ENCODE results near the gene LRRN2. TPM values are rescaled to one million over a fixed set of nuclear protein-coding genes. Genes with fewer than 3 reads are reported as not detected.
"Not testable (repeated sequence)": the region's sequence is repeated elsewhere in the genome, so short reads cannot be mapped to it uniquely, and the experiment has no call there.

Gene LRRN2
- total and polyA plus RNA-seq, 2 donors = 0.66 to 3.0 TPM

- no peak overlapping the region for H3K4me3 ChIP-seq (ENCODE audit: low read length in 2 of 2)
- H3K9me3 ChIP-seq (ENCODE audit: control insufficient read depth in 2 of 2, insufficient read depth in 1 of 2, low read length in 1 of 2) = peaks cover 0 to 7% of the 10 kb centered on the region in 2 donors
- 94% methylated on average over 3 of the region's 3 CpGs for whole genome bisulfite sequencing
Measured at GRCh38 chr1:204701229-204701628, 15.7 kb upstream of the LRRN2 start.

GRCh38 chr1:204697893-204698292 lies 12.4 kb upstream of the LRRN2 start:
- H3K27me3 ChIP-seq (ENCODE audit: control insufficient read depth in 2 of 2, insufficient read depth in 1 of 2, low read length in 1 of 2) = peaks cover 0 to 3% of the 10 kb centered on the region in 2 donors
- DNase-seq (ENCODE audit: low read depth in 6 of 9, low spot score in 9 of 9) = no peak
- no peak overlapping the region for H3K27ac ChIP-seq (ENCODE audit: low read depth in 1 of 2, low read length in 1 of 2)
- H3K9me3 ChIP-seq (ENCODE audit: control insufficient read depth in 2 of 2, insufficient read depth in 1 of 2, low read length in 1 of 2) = peaks cover 0 to 5% of the 10 kb centered on the region in 2 donors
- no peak overlapping the region for H3K4me3 ChIP-seq (ENCODE audit: low read length in 2 of 2)
- 94% methylated on average over 5 of the region's 5 CpGs for WGBS
- H3K4me1 ChIP-seq (ENCODE audit: control insufficient read depth in 2 of 2, insufficient read depth in 2 of 2, low read length in 2 of 2) = peaks cover 0 to 8% of the 10 kb centered on the region in 2 donors
- no peaks in the 10 kb centered on the region for H3K36me3 ChIP-seq (ENCODE audit: control insufficient read depth in 2 of 2, insufficient read depth in 2 of 2, low read length in 1 of 2)

More at GRCh38 chr1:204701229-204701628, 15.7 kb upstream of the LRRN2 start:
- no peaks in the 10 kb centered on the region for H3K36me3 ChIP-seq (ENCODE audit: control insufficient read depth in 2 of 2, insufficient read depth in 2 of 2, low read length in 1 of 2)
- DNase-seq (ENCODE audit: low read depth in 6 of 9, low spot score in 9 of 9) = no peak
- no peak overlapping the region for H3K27ac ChIP-seq (ENCODE audit: low read depth in 1 of 2, low read length in 1 of 2)
- no peaks in the 10 kb centered on the region for H3K27me3 ChIP-seq (ENCODE audit: control insufficient read depth in 2 of 2, insufficient read depth in 1 of 2, low read length in 1 of 2)
- H3K4me1 ChIP-seq (ENCODE audit: control insufficient read depth in 2 of 2, insufficient read depth in 2 of 2, low read length in 2 of 2) = peaks cover 9 to 22% of the 10 kb centered on the region in 2 donors

GRCh38 chr1:204696606-204697005 lies 11.1 kb upstream of the LRRN2 start:
- Histone ChIP-seq H3K36me3 (ENCODE audit: control insufficient read depth in 2 of 2, insufficient read depth in 2 of 2, low read length in 1 of 2) (no peaks in the 10 kb centered on the region), H3K27ac (ENCODE audit: low read depth in 1 of 2, low read length in 1 of 2) (no peak overlapping the region), H3K27me3 (ENCODE audit: control insufficient read depth in 2 of 2, insufficient read depth in 1 of 2, low read length in 1 of 2) (peaks cover 0 to 3% of the 10 kb centered on the region in 2 donors), H3K9me3 (ENCODE audit: control insufficient read depth in 2 of 2, insufficient read depth in 1 of 2, low read length in 1 of 2) (peaks cover 0 to 5% of the 10 kb centered on the region in 2 donors), H3K4me3 (ENCODE audit: low read length in 2 of 2) (no peak overlapping the region), H3K4me1 (ENCODE audit: control insufficient read depth in 2 of 2, insufficient read depth in 2 of 2, low read length in 2 of 2) (peaks cover 3 to 14% of the 10 kb centered on the region in 2 donors)
- no peak for DNase-seq (ENCODE audit: low read depth in 6 of 9, low spot score in 9 of 9)
- 93% methylated on average over 17 of the region's 17 CpGs for WGBS

GRCh38 chr1:204695692-204696091 lies 10.2 kb upstream of the LRRN2 start:
- DNase-seq (ENCODE audit: low read depth in 6 of 9, low spot score in 9 of 9) = no peak
- Histone ChIP-seq H3K36me3 (ENCODE audit: control insufficient read depth in 2 of 2, insufficient read depth in 2 of 2, low read length in 1 of 2) (no peaks in the 10 kb centered on the region), H3K27me3 (ENCODE audit: control insufficient read depth in 2 of 2, insufficient read depth in 1 of 2, low read length in 1 of 2) (peaks cover 0 to 3% of the 10 kb centered on the region in 2 donors), H3K4me1 (ENCODE audit: control insufficient read depth in 2 of 2, insufficient read depth in 2 of 2, low read length in 2 of 2) (peaks cover 3 to 21% of the 10 kb centered on the region in 2 donors), H3K9me3 (ENCODE audit: control insufficient read depth in 2 of 2, insufficient read depth in 1 of 2, low read length in 1 of 2) (peaks cover 0 to 3% of the 10 kb centered on the region in 2 donors), H3K4me3 (ENCODE audit: low read length in 2 of 2) (no peak overlapping the region), H3K27ac (ENCODE audit: low read depth in 1 of 2, low read length in 1 of 2) (no peak overlapping the region)
- 94% methylated on average over 5 of the region's 5 CpGs for WGBS

- no peaks in the 10 kb centered on the region for H3K36me3 ChIP-seq (ENCODE audit: control insufficient read depth in 2 of 2, insufficient read depth in 2 of 2, low read length in 1 of 2)
- peaks cover 3 to 21% of the 10 kb centered on the region in 2 donors for H3K4me1 ChIP-seq (ENCODE audit: control insufficient read depth in 2 of 2, insufficient read depth in 2 of 2, low read length in 2 of 2)
- no peak overlapping the region for H3K27ac ChIP-seq (ENCODE audit: low read depth in 1 of 2, low read length in 1 of 2)
- no peak overlapping the region for H3K4me3 ChIP-seq (ENCODE audit: low read length in 2 of 2)
- H3K27me3 ChIP-seq (ENCODE audit: control insufficient read depth in 2 of 2, insufficient read depth in 1 of 2, low read length in 1 of 2) = peaks cover 0 to 4% of the 10 kb centered on the region in 2 donors
- peaks cover 0 to 3% of the 10 kb centered on the region in 2 donors for H3K9me3 ChIP-seq (ENCODE audit: control insufficient read depth in 2 of 2, insufficient read depth in 1 of 2, low read length in 1 of 2)
- DNase-seq (ENCODE audit: low read depth in 6 of 9, low spot score in 9 of 9) = no peak
- WGBS = 75% methylated on average over 7 of the region's 7 CpGs
Measured at GRCh38 chr1:204694145-204694544, 8.6 kb upstream of the LRRN2 start.

- H3K9me3 ChIP-seq (ENCODE audit: control insufficient read depth in 2 of 2, insufficient read depth in 1 of 2, low read length in 1 of 2) = peaks cover 0 to 3% of the 10 kb centered on the region in 2 donors
- no peak for DNase-seq (ENCODE audit: low read depth in 6 of 9, low spot score in 9 of 9)
- peaks cover 0 to 11% of the 10 kb centered on the region in 2 donors for H3K27me3 ChIP-seq (ENCODE audit: control insufficient read depth in 2 of 2, insufficient read depth in 1 of 2, low read length in 1 of 2)
- H3K4me1 ChIP-seq (ENCODE audit: control insufficient read depth in 2 of 2, insufficient read depth in 2 of 2, low read length in 2 of 2) = peaks cover 3 to 21% of the 10 kb centered on the region in 2 donors
- no peaks in the 10 kb centered on the region for H3K36me3 ChIP-seq (ENCODE audit: control insufficient read depth in 2 of 2, insufficient read depth in 2 of 2, low read length in 1 of 2)
- H3K4me3 ChIP-seq (ENCODE audit: low read length in 2 of 2) = no peak overlapping the region
- WGBS = 87% methylated on average over 7 of the region's 7 CpGs
- H3K27ac ChIP-seq (ENCODE audit: low read depth in 1 of 2, low read length in 1 of 2) = no peak overlapping the region
Measured at GRCh38 chr1:204692841-204693356, 7.4 kb upstream of the LRRN2 start.

GRCh38 chr1:204692325-204692840 lies 6.8 kb upstream of the LRRN2 start:
- H3K4me3 ChIP-seq (ENCODE audit: low read length in 2 of 2) = no peak overlapping the region
- H3K9me3 ChIP-seq (ENCODE audit: control insufficient read depth in 2 of 2, insufficient read depth in 1 of 2, low read length in 1 of 2) = peaks cover 0 to 3% of the 10 kb centered on the region in 2 donors
- peaks cover 3 to 21% of the 10 kb centered on the region in 2 donors for H3K4me1 ChIP-seq (ENCODE audit: control insufficient read depth in 2 of 2, insufficient read depth in 2 of 2, low read length in 2 of 2)
- no peak for DNase-seq (ENCODE audit: low read depth in 6 of 9, low spot score in 9 of 9)
- H3K27ac ChIP-seq (ENCODE audit: low read depth in 1 of 2, low read length in 1 of 2) = no peak overlapping the region
- H3K36me3 ChIP-seq (ENCODE audit: control insufficient read depth in 2 of 2, insufficient read depth in 2 of 2, low read length in 1 of 2) = no peaks in the 10 kb centered on the region
- WGBS = 94% methylated on average over 1 of the region's 1 CpG
- peaks cover 0 to 15% of the 10 kb centered on the region in 2 donors for H3K27me3 ChIP-seq (ENCODE audit: control insufficient read depth in 2 of 2, insufficient read depth in 1 of 2, low read length in 1 of 2)

GRCh38 chr1:204691328-204691730 lies 5.8 kb upstream of the LRRN2 start:
- H3K36me3 ChIP-seq (ENCODE audit: control insufficient read depth in 2 of 2, insufficient read depth in 2 of 2, low read length in 1 of 2); H3K9me3 ChIP-seq (ENCODE audit: control insufficient read depth in 2 of 2, insufficient read depth in 1 of 2, low read length in 1 of 2); H3K27ac ChIP-seq (ENCODE audit: low read depth in 1 of 2, low read length in 1 of 2); H3K4me3 ChIP-seq (ENCODE audit: low read length in 2 of 2): not testable (repeated sequence)
- Histone ChIP-seq H3K27me3 (ENCODE audit: control insufficient read depth in 2 of 2, insufficient read depth in 1 of 2, low read length in 1 of 2) (peaks cover 0 to 25% of the 10 kb centered on the region in 2 donors), H3K4me1 (ENCODE audit: control insufficient read depth in 2 of 2, insufficient read depth in 2 of 2, low read length in 2 of 2) (peaks cover 3 to 21% of the 10 kb centered on the region in 2 donors)
- peak in 1 of 9 donors; percentile 61 for DNase-seq (ENCODE audit: low read depth in 6 of 9, low spot score in 9 of 9)
- 42% methylated on average over 6 of the region's 6 CpGs for WGBS

GRCh38 chr1:204688776-204689175 lies 3.2 kb upstream of the LRRN2 start:
- Histone ChIP-seq H3K4me3 (ENCODE audit: low read length in 2 of 2) (no peak overlapping the region), H3K9me3 (ENCODE audit: control insufficient read depth in 2 of 2, insufficient read depth in 1 of 2, low read length in 1 of 2) (no peaks in the 10 kb centered on the region), H3K4me1 (ENCODE audit: control insufficient read depth in 2 of 2, insufficient read depth in 2 of 2, low read length in 2 of 2) (peaks cover 6 to 25% of the 10 kb centered on the region in 2 donors), H3K27me3 (ENCODE audit: control insufficient read depth in 2 of 2, insufficient read depth in 1 of 2, low read length in 1 of 2) (peaks cover 0 to 47% of the 10 kb centered on the region in 2 donors), H3K36me3 (ENCODE audit: control insufficient read depth in 2 of 2, insufficient read depth in 2 of 2, low read length in 1 of 2) (no peaks in the 10 kb centered on the region), H3K27ac (ENCODE audit: low read depth in 1 of 2, low read length in 1 of 2) (no peak overlapping the region)
- DNase-seq (ENCODE audit: low read depth in 6 of 9, low spot score in 9 of 9) = no peak
- 91% methylated on average over 2 of the region's 2 CpGs for WGBS

Measured in thymus (tissue), 11 donors.